NCI-H128 (cell line): ENCODE measurements around the gene KISS1.
"Not testable (repeated sequence)": the region's sequence is repeated elsewhere in the genome, so short reads cannot be mapped to it uniquely, and the experiment has no call there.

Source experiments
- DNase-seq: peaks from one replicate; lab custom pipeline; 2025; ENCODE audit not compliant: unreplicated experiment; lab: John Stamatoyannopoulos, UW

Gene KISS1

GRCh38 chr1:204196068-204196795, at the start of gene KISS1:
Gene KISS1, minus strand, starts transcription at chr1:204196491. Its CDS starts 3,615 bp downstream, at chr1:204192876.
- no peak for DNase-seq

DNA sequence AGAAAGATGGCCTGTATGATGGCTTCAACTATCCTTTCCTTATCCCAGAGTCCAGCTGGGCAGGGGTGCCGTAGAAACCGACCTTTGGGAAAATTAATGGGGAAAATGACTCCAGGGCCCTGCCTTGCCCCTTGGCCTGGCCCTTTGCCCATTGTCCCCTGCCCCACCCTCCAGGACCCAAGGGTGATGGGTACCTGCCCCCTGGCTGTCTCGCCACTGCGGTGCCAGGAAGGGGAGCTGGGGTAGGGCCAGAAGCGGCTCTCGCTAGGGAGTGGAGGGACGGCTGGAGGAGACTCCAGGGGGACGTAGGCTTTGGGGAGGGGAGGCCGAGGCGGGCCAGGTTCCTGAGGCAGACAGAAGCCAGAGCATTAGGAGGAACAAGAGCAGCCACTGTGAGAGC, 46.6 kb upstream of the KISS1 start:
- DNase-seq: no peak

DNA sequence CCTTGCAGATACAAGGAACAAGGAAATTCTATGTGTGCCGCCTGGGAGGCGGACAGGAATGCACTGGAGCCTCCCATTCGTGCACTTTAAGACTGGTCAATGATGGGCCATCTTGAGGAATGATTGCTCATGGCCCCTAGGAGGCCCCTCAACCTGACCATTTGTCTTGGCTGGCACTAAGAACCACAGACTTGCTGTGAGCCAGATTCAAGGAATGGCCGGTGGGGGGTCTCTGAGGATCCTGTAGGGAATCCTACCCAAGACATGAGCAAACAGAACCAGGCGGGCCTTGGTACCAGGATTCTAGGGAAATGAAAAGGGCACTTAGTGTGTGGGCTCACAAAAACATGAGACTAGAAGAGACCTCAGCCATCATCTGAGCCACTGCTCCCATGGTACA, 45.6 kb upstream of the KISS1 start:
- no peak for DNase-seq

DNA sequence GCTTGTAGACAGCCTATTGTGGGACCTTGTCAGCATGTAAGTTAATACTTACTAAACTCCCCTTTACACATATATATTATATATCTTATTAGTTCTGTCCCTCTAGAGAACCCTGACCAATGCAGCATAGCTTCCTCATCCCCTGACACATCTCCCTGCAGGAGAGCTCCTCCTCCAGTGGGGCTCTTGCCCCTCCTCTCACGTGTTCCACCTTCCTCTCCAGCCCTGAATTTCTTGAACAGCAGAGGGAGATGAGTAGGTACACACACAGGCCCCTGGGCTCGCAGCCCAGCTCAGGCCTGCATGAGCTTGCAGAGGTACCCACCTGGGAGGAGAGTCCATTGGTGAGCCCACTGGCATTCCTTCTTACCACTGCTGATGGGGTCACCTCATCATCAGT, 44.8 kb upstream of the KISS1 start:
- DNase-seq: no peak

DNA sequence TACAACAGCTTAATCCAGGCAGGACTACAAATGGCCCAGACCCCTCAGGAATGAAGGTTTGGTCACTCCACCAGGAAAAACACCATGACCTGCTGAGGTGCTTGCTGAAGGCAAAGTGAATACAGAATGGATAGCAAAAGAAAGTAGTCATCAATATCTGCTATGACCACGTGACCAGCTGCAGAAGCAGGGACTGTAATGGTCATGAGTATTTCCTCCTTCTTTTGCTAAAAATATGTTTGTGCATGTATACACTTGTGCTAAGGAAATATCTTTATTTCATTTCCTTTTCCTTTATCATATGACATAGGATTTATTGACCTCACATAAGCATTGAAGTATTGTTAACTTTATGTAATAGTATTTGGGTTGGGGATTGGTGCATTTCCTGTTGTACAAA, 43.9 kb upstream of the KISS1 start:
- DNase-seq: no peak

- DNase-seq: not testable (repeated sequence)
Measured at GRCh38 chr1:204239401-204239800, 43.1 kb upstream of the KISS1 start.

GRCh38 chr1:204238520-204238919, 42.2 kb upstream of the KISS1 start:
- DNase-seq: not testable (repeated sequence)

DNA sequence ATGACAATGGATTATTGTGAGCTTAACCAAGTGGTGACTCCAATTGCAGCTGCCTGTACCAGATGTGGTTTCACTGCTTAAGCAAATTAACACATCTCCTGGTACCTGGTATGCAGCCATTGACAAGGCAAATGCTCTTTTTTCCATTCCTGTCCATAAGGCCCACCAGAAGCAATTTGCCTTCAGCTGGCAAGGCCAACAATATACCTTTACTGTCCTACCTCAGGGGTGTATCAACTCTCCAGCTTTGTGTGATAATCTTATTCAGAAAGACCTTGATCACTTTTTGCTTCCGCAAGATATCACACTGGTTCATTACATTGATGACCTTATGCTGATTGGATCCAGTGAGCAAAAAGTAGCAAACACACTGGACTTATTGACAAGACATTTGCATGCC, 41.2 kb upstream of the KISS1 start:
- DNase-seq: not testable (repeated sequence)

- no peak for DNase-seq
Measured at GRCh38 chr1:204232526-204232925, 36.2 kb upstream of the KISS1 start.

- no peak for DNase-seq
Measured at GRCh38 chr1:204230211-204230610, 33.9 kb upstream of the KISS1 start.

DNA sequence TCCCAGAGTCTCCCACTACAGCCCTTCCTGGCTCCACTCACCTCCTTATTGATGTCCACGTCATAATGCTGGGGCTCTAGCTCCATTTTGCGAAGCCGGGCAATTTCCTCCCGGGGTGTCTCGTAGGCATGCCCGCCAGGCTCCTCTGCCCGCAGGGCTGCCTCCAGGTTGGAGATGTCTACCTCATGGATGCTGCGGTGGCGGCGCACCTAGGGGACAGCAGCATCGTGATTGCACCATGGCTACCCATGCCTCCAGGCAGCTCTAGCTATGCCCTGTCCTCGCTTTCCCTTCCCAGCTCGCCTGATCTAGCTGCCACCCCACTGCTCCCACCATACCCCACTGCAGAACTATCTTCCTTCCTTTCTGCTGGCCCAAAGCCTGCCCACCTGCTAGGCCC, 32.6 kb upstream of the KISS1 start:
- DNase-seq: no peak

DNA sequence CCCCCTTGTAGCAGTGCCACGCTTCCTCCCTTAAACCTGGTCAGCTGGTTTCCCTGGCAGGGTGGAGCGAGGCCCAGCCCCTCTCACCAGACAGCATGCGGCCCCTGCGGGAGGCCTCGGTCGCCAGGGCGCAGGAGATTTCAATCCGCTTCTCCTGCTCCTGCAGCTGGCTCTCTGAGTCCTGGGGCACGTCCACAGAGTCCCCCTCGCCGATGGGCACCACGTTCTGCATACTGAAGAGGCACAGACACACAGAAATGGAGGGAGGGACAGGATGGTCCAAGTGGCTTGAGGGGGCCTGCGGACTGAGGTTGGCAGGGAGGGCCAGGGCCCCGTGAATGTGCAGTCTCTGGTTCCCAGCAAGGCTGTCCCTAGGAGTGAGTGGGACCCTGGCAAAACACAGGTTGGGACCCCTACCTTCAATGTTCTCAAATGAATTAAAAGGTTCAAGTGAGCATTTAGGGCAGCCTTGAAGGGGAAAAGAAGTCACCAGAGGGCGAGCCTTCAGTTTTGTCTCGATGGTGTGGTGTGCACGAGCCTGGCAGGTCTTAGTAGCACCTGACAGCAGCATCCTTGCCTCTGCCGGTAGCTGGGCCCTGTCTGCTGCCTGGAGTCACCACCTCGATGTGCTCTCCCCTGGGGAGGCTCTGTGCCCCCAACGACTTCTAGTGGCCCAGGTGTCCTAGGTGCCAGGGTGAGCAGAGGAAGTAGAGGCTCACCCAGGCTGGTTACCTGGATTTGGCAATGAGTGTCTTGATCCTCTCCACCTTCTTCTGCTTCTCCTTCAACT, 31.9 kb upstream of the KISS1 start:
- no peak for DNase-seq

DNA sequence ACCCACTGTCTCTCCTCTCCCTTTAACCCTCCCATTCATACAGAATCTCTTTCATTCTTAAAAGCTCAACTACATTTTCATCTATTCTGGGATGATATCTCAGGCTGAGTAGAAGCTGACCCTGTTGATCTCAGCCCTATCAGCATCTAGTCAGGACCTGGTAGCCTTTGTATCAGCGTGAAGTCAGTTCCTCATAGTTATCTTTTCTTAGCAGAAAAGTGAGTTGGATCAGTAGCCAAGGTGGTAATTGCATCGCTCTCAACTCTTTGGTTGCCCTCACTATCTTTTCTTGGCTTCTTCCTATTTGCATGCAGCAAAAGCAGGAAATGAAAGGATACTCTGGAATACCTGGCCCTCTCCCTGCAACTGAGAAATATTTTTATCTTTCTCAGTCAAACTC, 31.1 kb upstream of the KISS1 start:
- DNase-seq: no peak

DNA sequence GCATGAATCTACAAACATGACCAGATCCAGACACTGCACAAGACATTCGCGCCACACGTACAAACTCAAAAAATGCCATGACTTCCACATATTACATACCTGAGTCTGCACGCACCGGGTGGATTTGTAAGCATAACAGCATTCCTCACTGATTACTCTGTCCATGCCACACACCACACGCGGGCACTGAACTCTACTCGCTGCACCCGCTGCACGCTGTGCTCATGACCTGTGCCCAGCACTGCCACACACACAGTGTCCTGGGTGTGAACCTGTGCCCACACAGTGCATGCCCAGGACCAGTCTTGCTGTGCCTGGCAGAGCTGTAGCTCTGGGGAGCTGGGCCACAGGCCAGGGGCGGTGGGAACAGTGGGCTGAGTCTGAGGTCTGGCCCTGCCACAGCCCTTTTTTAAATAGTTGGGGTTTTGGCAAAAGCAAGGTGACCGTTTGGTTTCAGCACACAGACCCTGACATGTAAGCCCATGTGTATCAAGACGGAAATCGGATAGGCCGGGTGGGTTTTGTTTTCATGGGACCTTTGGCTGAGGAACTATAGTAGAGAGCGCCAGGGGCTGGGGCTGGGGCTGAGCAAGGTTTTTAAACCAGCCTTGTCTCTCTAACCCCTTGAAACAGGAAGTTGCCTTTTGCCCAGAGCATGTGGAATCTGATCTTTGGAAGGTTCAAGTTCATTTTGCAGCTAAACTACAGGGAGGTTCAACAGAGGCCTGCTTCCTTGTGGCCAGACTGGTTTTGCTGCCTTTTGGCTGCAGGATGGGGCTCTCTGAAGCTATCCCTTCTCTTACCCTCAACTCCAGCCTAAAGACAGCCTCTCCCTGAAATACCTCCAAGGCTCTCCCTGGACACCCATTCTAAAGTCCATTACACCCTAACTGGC, 29.8 kb upstream of the KISS1 start:
- DNase-seq: no peak

DNA sequence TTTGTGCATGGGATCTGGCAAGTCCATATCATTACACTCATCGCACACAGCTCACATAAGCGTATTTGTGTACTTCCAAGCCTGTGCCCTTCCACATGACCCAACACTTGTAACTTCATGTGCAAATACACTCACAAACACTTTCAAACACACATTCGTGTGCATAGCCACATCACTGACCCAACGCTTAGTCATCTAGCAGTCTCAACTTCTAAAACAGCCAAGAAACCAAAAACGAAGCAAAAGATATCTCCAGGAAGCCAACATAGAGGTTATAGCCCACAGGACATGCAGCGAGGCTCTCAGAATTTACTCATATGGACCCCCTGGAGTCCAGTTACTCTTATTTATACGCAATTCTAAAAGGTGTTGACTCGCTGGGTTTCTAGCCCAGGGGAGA, 28.4 kb upstream of the KISS1 start:
- no peak for DNase-seq

DNA sequence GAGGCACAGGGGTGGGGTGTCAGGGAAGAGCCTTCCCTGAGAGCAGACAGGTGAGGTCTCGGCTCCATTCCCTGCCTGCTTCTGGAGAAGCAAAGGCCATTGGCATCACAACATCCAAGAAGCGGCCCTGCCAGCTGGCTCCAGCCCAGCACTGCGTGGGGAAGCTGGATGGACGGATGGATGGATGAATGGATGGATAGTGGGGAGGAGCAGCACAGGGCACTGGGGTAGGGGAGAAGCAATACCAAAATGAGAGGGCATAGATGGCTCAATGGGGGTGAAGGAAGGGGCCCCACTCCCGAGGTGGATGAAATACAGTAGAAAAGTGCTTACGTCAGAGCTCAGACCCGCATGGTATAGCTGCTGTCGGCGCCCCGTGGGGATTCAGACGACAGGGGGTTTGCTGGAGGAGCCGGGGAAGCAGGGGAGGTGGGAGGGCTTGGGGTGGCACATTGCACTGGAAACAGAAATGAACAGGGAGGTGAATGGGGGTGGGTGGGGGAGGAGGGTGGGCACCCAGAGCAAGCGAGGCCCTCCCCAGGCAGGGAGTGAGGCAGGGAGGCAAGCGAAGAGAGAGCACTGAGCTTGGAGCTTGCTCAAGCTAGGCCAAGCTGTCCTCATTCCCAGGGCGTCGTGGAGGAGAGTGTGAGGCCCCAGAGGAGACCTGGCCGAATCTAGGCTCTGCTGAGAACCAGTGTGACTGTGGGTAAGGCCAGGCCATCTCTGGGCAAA, 27.0 kb upstream of the KISS1 start:
- DNase-seq: no peak

- DNase-seq: no peak
Measured at GRCh38 chr1:204222764-204223055, 26.4 kb upstream of the KISS1 start.

- DNase-seq: no peak
Measured at GRCh38 chr1:204222006-204222763, 25.9 kb upstream of the KISS1 start.

DNA sequence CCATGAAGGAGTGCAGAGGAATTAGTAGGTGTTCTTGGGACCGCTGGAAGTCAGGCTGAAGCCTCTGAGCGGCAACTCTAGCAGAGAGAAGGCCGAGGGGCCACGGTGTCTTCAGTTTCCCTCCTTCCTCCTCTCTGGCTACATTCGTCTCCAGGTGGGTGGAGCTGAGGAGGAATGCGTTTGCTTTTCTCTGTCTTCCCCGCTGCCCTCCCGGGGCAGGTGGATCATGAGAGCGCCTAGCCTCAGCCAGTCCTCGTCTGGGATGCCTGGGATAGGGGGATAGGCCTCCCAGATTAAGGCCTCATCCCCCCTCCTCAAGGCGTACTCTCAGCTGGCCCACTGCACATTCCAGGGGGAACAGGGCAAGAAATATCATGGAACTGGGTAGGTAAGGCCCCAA, 25.0 kb upstream of the KISS1 start:
- DNase-seq: no peak

- DNase-seq: no peak
Measured at GRCh38 chr1:204219971-204220616, 23.8 kb upstream of the KISS1 start.
